GM21717 (cell line): Measurements from ENCODE around the gene SCGB1D2.

Experiments used
- ATAC-seq: cut with Tn5 transposase; IDR thresholded peaks from one replicate; pipeline ENCODE4 v1.9.1; 2021; ENCODE audit warnings: mild to moderate bottlenecking, moderate library complexity; ENCODE audit not compliant: unreplicated experiment

The SCGB1D2 gene

GRCh38 chr11:62256281-62256680 is 14.2 kb downstream of the SCGB1D2 start:
- ATAC-seq = no peak

- no peak for ATAC-seq
Observed at GRCh38 chr11:62260261-62260953, 18.4 kb downstream of the SCGB1D2 start.

DNA sequence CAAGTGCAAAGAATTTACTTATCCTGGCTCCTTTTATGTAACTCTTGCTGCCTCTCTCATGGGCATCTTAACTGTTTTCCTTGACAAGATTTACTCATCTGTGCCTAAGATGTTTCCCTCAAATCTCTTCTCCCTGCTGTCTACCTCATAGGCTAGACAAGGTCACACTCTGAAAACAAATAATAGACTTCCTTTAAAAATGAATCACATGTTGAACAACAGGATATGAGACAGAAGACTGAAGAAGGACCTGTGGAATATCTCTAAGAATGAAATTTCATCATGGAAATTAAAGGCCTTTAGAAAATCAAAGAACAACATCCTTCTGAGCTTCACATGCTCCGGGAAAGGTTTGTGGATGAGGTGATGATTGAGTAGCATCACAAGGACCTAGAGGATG is 22.0 kb downstream of the SCGB1D2 start:
- no peak for ATAC-seq

- no peak for ATAC-seq
Observed at GRCh38 chr11:62266558-62266957, 24.5 kb downstream of the SCGB1D2 start.

GRCh38 chr11:62267050-62267449 is 25.0 kb downstream of the SCGB1D2 start:
- no peak for ATAC-seq

- ATAC-seq = no peak
Observed at GRCh38 chr11:62267576-62267975, 25.5 kb downstream of the SCGB1D2 start.

GRCh38 chr11:62269654-62270278 is 27.7 kb downstream of the SCGB1D2 start, which contains the start of gene SCGB2A2:
TSS of gene SCGB2A2 (plus strand) at chr11:62270158. CDS start at chr11:62270217, 59 bp downstream.
- no peak for ATAC-seq

DNA sequence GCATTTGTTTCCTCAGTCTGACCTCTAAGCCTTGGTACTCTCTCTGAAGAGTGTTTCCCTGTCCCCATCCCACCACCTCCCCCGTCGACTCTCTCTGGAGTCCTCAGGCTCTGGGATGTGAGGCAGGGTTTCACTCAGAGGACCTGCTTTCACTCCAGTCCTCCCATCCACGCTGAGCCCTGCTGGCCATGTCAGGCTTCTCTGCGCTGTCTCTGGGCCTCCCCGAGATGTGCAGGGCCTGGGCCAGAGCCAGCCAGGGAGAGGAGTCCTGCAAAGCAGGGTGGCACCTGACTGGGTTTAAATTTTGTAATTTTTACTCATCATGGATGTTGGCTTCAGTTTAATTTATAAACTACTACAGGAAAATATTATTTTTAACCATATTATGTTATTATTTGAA is 31.2 kb downstream of the SCGB1D2 start:
- no peak for ATAC-seq

- no peak for ATAC-seq
Observed at GRCh38 chr11:62273789-62274275, 31.8 kb downstream of the SCGB1D2 start.

DNA sequence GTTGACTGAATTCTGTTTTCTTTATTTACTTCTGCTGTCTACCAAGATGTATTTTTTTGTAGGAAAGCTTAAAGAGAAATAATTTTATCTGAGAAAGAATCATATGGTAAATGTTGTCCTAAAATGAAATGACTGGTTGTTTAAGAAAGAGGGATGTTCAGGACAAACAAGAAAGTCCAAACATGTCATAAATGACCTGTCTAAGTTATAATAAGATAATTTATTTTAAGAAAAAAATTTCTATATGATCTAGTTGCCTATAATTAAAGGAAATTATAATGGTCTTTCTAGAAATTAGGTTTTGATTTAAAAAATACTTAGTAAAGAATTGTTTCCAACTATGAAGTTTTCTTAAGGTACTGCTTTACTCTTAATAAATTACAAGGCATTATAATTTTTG is 38.4 kb downstream of the SCGB1D2 start:
- no peak for ATAC-seq
